Fibroblast of peridontal ligament (primary cell): ENCODE results near the gene MEX3D.

Experiments used
- DNase-seq: peaks from one replicate; pipeline ENCODE4 v3.0.0-alpha.2; 2010; ENCODE audit errors: extremely low read depth

MEX3D gene

GRCh38 chr19:1568320-1569019, at the start of gene MEX3D:
MEX3D (minus strand) TSS chr19:1568325; CDS start chr19:1568058, 267 bp downstream.
- DNase-seq = peak; percentile 32

- no peak for DNase-seq
These were observed 48.8 kb upstream of the MEX3D start for GRCh38 chr19:1616875-1617274.

- peak; percentile 27 for DNase-seq
These were observed 48.3 kb upstream of the MEX3D start for GRCh38 chr19:1616396-1616795.

- DNase-seq = no peak
These were observed 47.1 kb upstream of the MEX3D start for GRCh38 chr19:1615156-1615765.

- no peak for DNase-seq
These were observed 45.9 kb upstream of the MEX3D start for GRCh38 chr19:1613808-1614570.

- DNase-seq = no peak
These were observed 45.0 kb upstream of the MEX3D start for GRCh38 chr19:1613146-1613545.

GRCh38 chr19:1612114-1613086, 44.3 kb upstream of the MEX3D start:
- DNase-seq = no peak

- DNase-seq = no peak
These were observed 43.2 kb upstream of the MEX3D start for GRCh38 chr19:1611353-1611752.

GRCh38 chr19:1610579-1610978, 42.5 kb upstream of the MEX3D start:
- DNase-seq = no peak

GRCh38 chr19:1609680-1610474, 41.8 kb upstream of the MEX3D start:
- DNase-seq = no peak

- DNase-seq = no peak
These were observed 40.9 kb upstream of the MEX3D start for GRCh38 chr19:1609103-1609396.

- no peak for DNase-seq
These were observed 40.4 kb upstream of the MEX3D start for GRCh38 chr19:1608359-1609102.

- no peak for DNase-seq
These were observed 38.1 kb upstream of the MEX3D start for GRCh38 chr19:1606138-1606651.

- DNase-seq = peak; percentile 95
These were observed 37.4 kb upstream of the MEX3D start, which contains the start of gene UQCR11 for GRCh38 chr19:1605236-1606137. UQCR11 (minus strand) TSS chr19:1605462; CDS start chr19:1605409, 53 bp downstream.

GRCh38 chr19:1602091-1602707, 34.1 kb upstream of the MEX3D start:
- no peak for DNase-seq

GRCh38 chr19:1601613-1602064, 33.5 kb upstream of the MEX3D start:
- no peak for DNase-seq

- no peak for DNase-seq
These were observed 31.3 kb upstream of the MEX3D start for GRCh38 chr19:1599460-1599846.

GRCh38 chr19:1598777-1599459, 30.8 kb upstream of the MEX3D start:
- DNase-seq = no peak
